Measurements from ENCODE around the gene RBM12. TPM values are rescaled to one million over a fixed set of nuclear protein-coding genes. Genes with fewer than 3 reads are reported as not detected.
A peak's percentile ranks its signal among the peaks of the same experiment; 100 is the strongest.

RBM12 gene
- total and polyA plus RNA-seq, 2 donors (not counting 3 experiments of a cell fraction or from before 2014, with no cell fraction given), result 98.0 to 121 TPM

GRCh38 chr20:35698298-35699126 lies 33.8 kb upstream of the RBM12 start:
- FAIRE-seq (no peak), DNase-seq (ENCODE audit: low read depth, low spot score) (peak; percentile 28)
- ChIA-PET POLR2A (no interaction called here), CTCF (interaction anchor here (0.8 to 1.5 kb wide), 4 partner anchors 10 to 235 kb away, joined by 3 to 6 read pairs (median 3); no protein-coding TSS in a partner anchor)
- TSS peak; percentile 20 for BruUV-seq (replicated peaks)
- Histone ChIP-seq H2AFZ (ENCODE audit: low read depth, low read length) (peak overlapping the region; percentile 73), H3K9me3 (replicated peaks; ENCODE audit: control insufficient read depth, insufficient read depth, low read length) (no peaks in the 10 kb centered on the region), H3K4me1 (ENCODE audit: control insufficient read depth, extremely low read depth, insufficient read depth, low read length) (peaks cover 17% of the 10 kb centered on the region), H3K9me1 (replicated peaks; ENCODE audit: control insufficient read depth, extremely low read depth, insufficient read depth, low read length) (no peaks in the 10 kb centered on the region), H3K27ac (ENCODE audit: insufficient read depth, low read depth, low read length) (no peak overlapping the region), H4K20me1 (replicated peaks; ENCODE audit: control insufficient read depth, extremely low read depth, insufficient read depth, low read length) (no peaks in the 10 kb centered on the region), H3K36me3 (ENCODE audit: control insufficient read depth in 2 of 2, extremely low read depth in 1 of 2, insufficient read depth in 2 of 2, low read length in 2 of 2) (peaks cover 4 to 12% of the 10 kb centered on the region in 2 experiments), H3K9ac (replicated peaks; ENCODE audit: extremely low read depth, insufficient read depth, low read length) (peak overlapping the region; percentile 84), H3K4me3 (replicated peaks in 1 of 3; ENCODE audit: insufficient read depth in 1 of 3, low read depth in 1 of 3, low read length in 3 of 3) (peak overlapping the region; percentile 44 to 91 (median 87)), H3K79me2 (ENCODE audit: control insufficient read depth, insufficient read depth, low read length) (peaks cover 13% of the 10 kb centered on the region), H3K4me2 (ENCODE audit: insufficient read depth, low read length) (peak overlapping the region; percentile 60), H3K27me3 (ENCODE audit: control insufficient read depth in 2 of 2, insufficient read depth in 2 of 2, low read length in 2 of 2) (no peaks in the 10 kb centered on the region)
- TF ChIP-seq POLR2A (IDR thresholded peaks at IDR 0.05; ENCODE audit: low read depth, low read length) (no peak), EZH2 (IDR thresholded peaks at IDR 0.05; ENCODE audit: borderline replicate concordance, low read depth, low read length, severe bottlenecking) (no peak), CTCF (IDR thresholded peaks at IDR 0.05; ENCODE audit: extremely low read depth in 1 of 2, insufficient read depth in 1 of 2, low read depth in 1 of 2, low read length in 2 of 2) (no peak), JUN (IDR thresholded peaks at IDR 0.05; ENCODE audit: borderline replicate concordance, insufficient read depth, insufficient read length, low read depth) (no peak), FOS (IDR thresholded peaks at IDR 0.05; ENCODE audit: borderline replicate concordance, insufficient read depth, low read length) (no peak), MAX (IDR thresholded peaks at IDR 0.05; ENCODE audit: insufficient read depth, insufficient read length) (no peak), GATA2 (IDR thresholded peaks at IDR 0.05; ENCODE audit: insufficient read depth, insufficient read length, low read depth, low read length) (no peak)
- dilution Hi-C loops (cut with MboI; ENCODE audit: extremely low pct_ligation_motif_present, low sequenced_read_pairs), result no loop called here
- intact Hi-C loops (cut with micrococcal nuclease), result loop anchor here (1.0 to 10.0 kb wide), 5 partner anchors 34 to 235 kb away; partner anchors contain the start of genes CPNE1 and RBM12

Measured in endothelial cell of umbilical vein (primary cell).